Stimulated activated CD4-positive, alpha-beta T cell treated with anti-CD3 and anti-CD28 coated beads, TNF-alpha, amount 100 ng/mL, for 1 hour (primary cell): ENCODE results near the gene FOXK2.
A peak's percentile ranks its signal among the peaks of the same experiment; 100 is the strongest.
"Not testable (repeated sequence)": the region's sequence is repeated elsewhere in the genome, so short reads cannot be mapped to it uniquely, and the experiment has no call there.

Source experiments
- DNase-seq, 3 donors: peaks; one replicate each; pipeline ENCODE4 v3.0.0-alpha.2; 2020; ENCODE audit warnings: low read depth in 3 of 3, low spot score in 1 of 3

Gene FOXK2

GRCh38 chr17:82528484-82529265 is 9.1 kb downstream of the FOXK2 start:
- DNase-seq = no peak

GRCh38 chr17:82529914-82530300 is 10.4 kb downstream of the FOXK2 start:
- no peak for DNase-seq

- no peak for DNase-seq
Observed at GRCh38 chr17:82531431-82531881, 11.9 kb downstream of the FOXK2 start.

- DNase-seq = no peak
Observed at GRCh38 chr17:82534401-82534812, 14.9 kb downstream of the FOXK2 start.

GRCh38 chr17:82536512-82537201 is 17.1 kb downstream of the FOXK2 start:
- DNase-seq = no peak

GRCh38 chr17:82537228-82537627 is 17.7 kb downstream of the FOXK2 start:
- not testable (repeated sequence) for DNase-seq

- DNase-seq = not testable (repeated sequence)
Observed at GRCh38 chr17:82539076-82539475, 19.5 kb downstream of the FOXK2 start.

- DNase-seq = no peak
Observed at GRCh38 chr17:82542439-82542838, 22.9 kb downstream of the FOXK2 start.

GRCh38 chr17:82544431-82545070 is 25.0 kb downstream of the FOXK2 start:
- DNase-seq = no peak

- no peak for DNase-seq
Observed at GRCh38 chr17:82545071-82545462, 25.5 kb downstream of the FOXK2 start.

GRCh38 chr17:82547981-82548380 is 28.4 kb downstream of the FOXK2 start:
- no peak for DNase-seq

- DNase-seq = no peak
Observed at GRCh38 chr17:82548681-82549303, 29.3 kb downstream of the FOXK2 start.

- DNase-seq = peak; percentile 47 to 57 (median 53)
Observed at GRCh38 chr17:82551779-82552457, 32.4 kb downstream of the FOXK2 start.

- DNase-seq = no peak
Observed at GRCh38 chr17:82552580-82552979, 33.0 kb downstream of the FOXK2 start.

- DNase-seq = no peak
Observed at GRCh38 chr17:82553210-82553930, 33.8 kb downstream of the FOXK2 start.

GRCh38 chr17:82557510-82557909 is 38.0 kb downstream of the FOXK2 start:
- not testable (repeated sequence) for DNase-seq

GRCh38 chr17:82559566-82560251 is 40.2 kb downstream of the FOXK2 start:
- DNase-seq = no peak

GRCh38 chr17:82560252-82560642 is 40.7 kb downstream of the FOXK2 start:
- no peak for DNase-seq

- no peak for DNase-seq
Observed at GRCh38 chr17:82560802-82561428, 41.4 kb downstream of the FOXK2 start.
